Cerebellar cortex (tissue), 1 donor: ENCODE results near the gene SPSB1.
"Not testable (repeated sequence)": the region's sequence is repeated elsewhere in the genome, so short reads cannot be mapped to it uniquely, and the experiment has no call there.

ENCODE experiments used
- DNase-seq: peaks from one replicate; pipeline ENCODE4 v3.0.0-alpha.2; 2015; ENCODE audit warnings: low spot score

The SPSB1 gene

GRCh38 chr1:9366943-9367780 lies 74.5 kb downstream of the SPSB1 start:
- DNase-seq, result no peak

GRCh38 chr1:9367806-9368205 lies 75.1 kb downstream of the SPSB1 start:
- DNase-seq, result no peak

GRCh38 chr1:9368356-9368755 lies 75.7 kb downstream of the SPSB1 start:
- DNase-seq, result no peak

GRCh38 chr1:9369964-9370788 lies 77.5 kb downstream of the SPSB1 start:
- DNase-seq, result no peak

GRCh38 chr1:9371391-9371935 lies 78.8 kb downstream of the SPSB1 start:
- no peak for DNase-seq

GRCh38 chr1:9371951-9372350 lies 79.3 kb downstream of the SPSB1 start:
- DNase-seq, result no peak

GRCh38 chr1:9373619-9374018 lies 80.9 kb downstream of the SPSB1 start:
- DNase-seq, result no peak

GRCh38 chr1:9374748-9375341 lies 82.2 kb downstream of the SPSB1 start:
- no peak for DNase-seq

- no peak for DNase-seq
Measured at GRCh38 chr1:9375912-9376311, 83.2 kb downstream of the SPSB1 start.

- no peak for DNase-seq
Measured at GRCh38 chr1:9376430-9376829, 83.7 kb downstream of the SPSB1 start.

- no peak for DNase-seq
Measured at GRCh38 chr1:9376886-9377333, 84.2 kb downstream of the SPSB1 start.

GRCh38 chr1:9378801-9379200 lies 86.1 kb downstream of the SPSB1 start:
- no peak for DNase-seq

- no peak for DNase-seq
Measured at GRCh38 chr1:9380711-9381110, 88.0 kb downstream of the SPSB1 start.

GRCh38 chr1:9382643-9383491 lies 90.2 kb downstream of the SPSB1 start:
- DNase-seq, result no peak

GRCh38 chr1:9384128-9384527 lies 91.4 kb downstream of the SPSB1 start:
- no peak for DNase-seq

- DNase-seq, result no peak
Measured at GRCh38 chr1:9384751-9385245, 92.1 kb downstream of the SPSB1 start.

GRCh38 chr1:9385392-9385791 lies 92.7 kb downstream of the SPSB1 start:
- DNase-seq, result not testable (repeated sequence)

GRCh38 chr1:9385801-9386573 lies 93.3 kb downstream of the SPSB1 start:
- DNase-seq, result no peak

- no peak for DNase-seq
Measured at GRCh38 chr1:9388335-9389180, 95.9 kb downstream of the SPSB1 start.

GRCh38 chr1:9389968-9390367 lies 97.3 kb downstream of the SPSB1 start:
- no peak for DNase-seq
